Cardiac fibroblast (primary cell): Measurements from ENCODE around the gene FAM222B.
"Not testable (repeated sequence)": the region's sequence is repeated elsewhere in the genome, so short reads cannot be mapped to it uniquely, and the experiment has no call there.

ENCODE experiments used
- DNase-seq, 2 donors: peaks; one replicate each; pipeline versions ENCODE4 v3.0.0 to v3.0.0-alpha.2; 2010; ENCODE audit warnings: low read depth in 2 of 2
- H3K4me3 ChIP-seq, 2 donors: replicated peaks in 1 of 2; 1 replicate in 1 of 2; 2 replicates in 1 of 2; pipeline ENCODE4 v1.5.1; 2011; ENCODE audit warnings: low read depth in 2 of 2, low read length in 2 of 2, mild to moderate bottlenecking in 2 of 2, moderate library complexity in 1 of 2
- TF ChIP-seq, protein P1 (sequence below): IDR thresholded peaks from one replicate; pipeline ENCODE4 v1.5.1; 2011; ENCODE audit warnings: low read depth, mild to moderate bottlenecking, low read length, inconsistent platforms

The FAM222B gene

DNA sequence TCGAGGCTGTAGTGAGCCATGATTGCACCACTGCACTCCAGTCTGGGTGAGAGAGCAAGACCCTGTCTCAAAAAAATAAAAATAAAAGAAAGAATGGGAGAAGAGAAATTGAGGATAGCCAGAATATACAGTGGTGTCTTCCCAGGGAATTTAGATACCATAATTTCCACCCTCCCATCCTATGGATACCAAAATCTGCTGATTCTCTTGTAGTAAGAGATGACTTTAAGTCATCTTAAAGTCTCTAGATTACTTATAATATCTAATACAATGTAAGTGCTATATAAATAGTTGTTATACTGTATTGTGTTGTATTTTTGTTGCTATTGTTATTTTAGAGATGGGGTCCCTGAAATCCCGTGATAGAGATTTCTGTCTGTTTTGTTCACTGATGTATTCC lies 10.7 kb upstream of the FAM222B start:
- TF ChIP-seq, protein P1, sequence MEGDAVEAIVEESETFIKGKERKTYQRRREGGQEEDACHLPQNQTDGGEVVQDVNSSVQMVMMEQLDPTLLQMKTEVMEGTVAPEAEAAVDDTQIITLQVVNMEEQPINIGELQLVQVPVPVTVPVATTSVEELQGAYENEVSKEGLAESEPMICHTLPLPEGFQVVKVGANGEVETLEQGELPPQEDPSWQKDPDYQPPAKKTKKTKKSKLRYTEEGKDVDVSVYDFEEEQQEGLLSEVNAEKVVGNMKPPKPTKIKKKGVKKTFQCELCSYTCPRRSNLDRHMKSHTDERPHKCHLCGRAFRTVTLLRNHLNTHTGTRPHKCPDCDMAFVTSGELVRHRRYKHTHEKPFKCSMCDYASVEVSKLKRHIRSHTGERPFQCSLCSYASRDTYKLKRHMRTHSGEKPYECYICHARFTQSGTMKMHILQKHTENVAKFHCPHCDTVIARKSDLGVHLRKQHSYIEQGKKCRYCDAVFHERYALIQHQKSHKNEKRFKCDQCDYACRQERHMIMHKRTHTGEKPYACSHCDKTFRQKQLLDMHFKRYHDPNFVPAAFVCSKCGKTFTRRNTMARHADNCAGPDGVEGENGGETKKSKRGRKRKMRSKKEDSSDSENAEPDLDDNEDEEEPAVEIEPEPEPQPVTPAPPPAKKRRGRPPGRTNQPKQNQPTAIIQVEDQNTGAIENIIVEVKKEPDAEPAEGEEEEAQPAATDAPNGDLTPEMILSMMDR, result no peak
- H3K4me3 ChIP-seq, result no peak overlapping the region
- DNase-seq, result no peak

DNA sequence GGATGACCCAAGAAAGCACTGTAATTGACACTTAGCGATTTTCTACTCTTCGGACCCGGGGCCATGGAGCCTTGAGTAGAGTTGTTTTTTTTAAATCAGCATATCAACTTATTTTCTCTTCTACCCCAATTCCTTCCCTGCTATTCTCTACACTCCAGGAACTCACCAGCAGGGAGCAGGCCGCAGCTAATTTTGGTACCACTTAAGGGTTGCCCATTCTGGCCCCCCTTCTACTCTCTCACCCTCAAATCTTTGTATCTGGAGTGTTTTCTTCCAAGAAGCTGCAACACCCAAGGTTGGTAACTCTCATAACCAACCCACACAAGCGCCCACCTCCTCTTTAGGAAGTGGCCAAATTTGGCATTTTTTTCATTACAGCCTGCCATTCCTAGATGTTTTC lies 6.7 kb upstream of the FAM222B start:
- peak in 1 of 2 donors; percentile 22 for DNase-seq
- no peak overlapping the region for H3K4me3 ChIP-seq
- TF ChIP-seq, protein P1, result no peak

DNA sequence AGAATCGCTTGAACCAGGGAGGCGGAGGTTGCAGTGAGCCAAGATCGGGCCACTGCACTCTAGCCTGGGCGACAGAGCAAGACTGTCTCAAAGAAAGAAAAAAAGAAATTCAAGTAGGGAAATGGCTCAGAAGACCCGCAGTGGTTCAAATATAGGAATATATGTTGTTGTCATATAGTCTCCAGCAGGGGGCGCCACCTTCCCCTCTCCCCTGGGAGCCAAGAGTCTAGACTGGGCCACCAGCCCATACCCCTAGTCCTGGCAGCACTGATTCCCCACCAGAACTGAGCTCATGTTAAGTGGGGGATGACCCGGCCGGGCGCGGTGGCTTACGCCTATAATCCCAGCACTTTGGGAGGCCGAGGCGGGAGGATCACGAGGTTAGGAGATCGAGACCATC lies 6.1 kb upstream of the FAM222B start:
- DNase-seq, result peak in 1 of 2 donors; percentile 15
- not testable (repeated sequence) for H3K4me3 ChIP-seq
- TF ChIP-seq, protein P1, result peak; percentile 35

DNA sequence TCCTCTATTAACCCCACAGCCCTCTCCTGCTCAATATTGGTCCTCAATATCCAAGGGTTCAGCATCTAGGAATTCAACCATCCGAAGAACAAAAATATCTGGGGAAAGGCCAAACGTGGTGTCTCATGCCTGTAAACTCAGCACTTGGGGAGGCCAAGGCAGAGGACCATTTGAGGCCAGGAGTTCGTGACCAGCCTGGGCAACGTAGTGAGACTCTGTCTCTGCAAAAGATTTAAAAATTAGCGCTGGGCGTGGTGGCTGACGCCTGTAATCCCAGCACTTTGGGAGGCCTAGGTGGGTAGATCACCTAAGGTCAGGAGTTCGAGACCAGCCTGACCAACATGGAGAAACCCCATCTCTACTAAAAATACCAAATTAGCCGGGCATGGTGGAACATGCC lies 4.1 kb upstream of the FAM222B start:
- DNase-seq, result not testable (repeated sequence)

DNA sequence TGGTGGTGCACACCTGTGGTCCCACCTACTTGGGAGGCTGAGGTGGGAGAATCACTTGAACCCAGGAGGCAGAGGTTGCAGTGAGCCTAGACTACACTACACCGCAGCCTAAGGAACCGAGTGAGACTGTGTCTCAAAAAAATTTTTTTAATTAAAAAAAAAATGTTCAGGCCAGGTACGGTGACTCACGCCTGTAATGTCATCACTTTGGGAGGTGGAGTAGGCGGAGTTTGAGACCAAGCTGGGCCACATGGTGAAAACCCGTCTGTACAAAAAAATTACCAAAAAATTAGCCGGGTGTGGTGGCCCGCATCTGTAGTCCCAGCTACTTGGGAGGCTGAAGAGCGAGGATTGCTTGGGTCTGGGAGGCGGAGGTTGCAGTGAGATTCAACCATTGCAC lies 3.6 kb upstream of the FAM222B start:
- no peak overlapping the region for H3K4me3 ChIP-seq
- no peak for DNase-seq
- TF ChIP-seq, protein P1, result no peak

More for the DNA sequence above, 4.1 kb upstream of the FAM222B start:
- not testable (repeated sequence) for H3K4me3 ChIP-seq

DNA sequence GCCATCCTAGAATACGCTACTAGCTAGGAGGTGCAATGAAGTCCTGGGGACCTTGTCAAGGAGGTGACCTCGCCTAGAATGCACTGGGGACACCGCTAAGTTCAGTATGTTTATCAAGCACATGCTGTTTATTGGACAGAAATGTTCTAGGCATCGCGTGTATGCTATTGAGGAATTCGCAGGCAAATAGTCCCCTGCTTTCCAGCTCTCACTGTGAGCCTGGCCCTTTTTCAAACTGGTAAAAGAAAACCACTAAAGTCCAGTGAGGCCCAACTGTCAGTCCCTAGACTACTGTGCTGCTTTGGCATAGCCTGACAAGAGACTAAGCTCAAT lies 1.2 kb upstream of the FAM222B start:
- TF ChIP-seq, protein P1, result no peak
- no peak for DNase-seq
- H3K4me3 ChIP-seq, result no peak overlapping the region

DNA sequence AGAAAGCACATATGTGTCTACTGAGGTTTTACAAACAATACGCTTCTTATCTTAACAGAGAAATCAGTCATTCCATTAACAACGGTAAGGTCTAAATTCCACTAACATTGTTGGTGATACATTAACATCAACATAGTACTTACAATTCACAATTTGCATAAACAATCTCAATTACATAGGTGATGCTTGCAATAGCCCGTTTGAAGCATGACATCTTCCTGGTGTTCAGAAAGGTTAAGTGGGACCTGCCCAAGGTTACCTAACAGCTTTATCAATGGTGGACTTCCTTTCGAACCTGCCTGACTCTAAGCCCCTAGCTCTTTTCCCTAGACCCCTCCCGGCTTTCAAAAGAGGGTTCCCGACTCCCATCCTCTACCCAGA lies 699 bp downstream of the FAM222B start:
- peak overlapping the region; percentile 67 to 94 for H3K4me3 ChIP-seq
- TF ChIP-seq, protein P1, result no peak
- peak in 1 of 2 donors; percentile 7 for DNase-seq

DNA sequence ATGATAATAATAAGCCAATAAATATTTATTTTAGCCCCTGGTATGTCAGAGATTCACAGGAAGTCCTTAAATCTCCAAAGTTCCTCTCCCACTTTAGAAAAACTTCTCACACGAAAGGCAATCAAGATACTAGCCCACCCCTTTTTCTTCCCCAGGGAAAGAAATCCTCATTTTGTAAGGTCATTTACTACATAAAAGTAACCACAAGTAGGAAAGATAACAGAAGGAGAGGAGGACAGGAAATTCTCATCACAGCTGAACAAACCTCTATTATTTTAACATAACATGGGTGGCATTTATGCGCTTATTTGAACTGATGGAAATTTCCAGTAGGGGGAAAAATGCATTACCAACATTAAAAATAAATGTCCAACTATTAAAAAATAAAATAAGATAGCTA lies 3.4 kb downstream of the FAM222B start:
- peak in 1 of 2 donors; percentile 25 for DNase-seq
- TF ChIP-seq, protein P1, result no peak
- H3K4me3 ChIP-seq, result no peak overlapping the region

DNA sequence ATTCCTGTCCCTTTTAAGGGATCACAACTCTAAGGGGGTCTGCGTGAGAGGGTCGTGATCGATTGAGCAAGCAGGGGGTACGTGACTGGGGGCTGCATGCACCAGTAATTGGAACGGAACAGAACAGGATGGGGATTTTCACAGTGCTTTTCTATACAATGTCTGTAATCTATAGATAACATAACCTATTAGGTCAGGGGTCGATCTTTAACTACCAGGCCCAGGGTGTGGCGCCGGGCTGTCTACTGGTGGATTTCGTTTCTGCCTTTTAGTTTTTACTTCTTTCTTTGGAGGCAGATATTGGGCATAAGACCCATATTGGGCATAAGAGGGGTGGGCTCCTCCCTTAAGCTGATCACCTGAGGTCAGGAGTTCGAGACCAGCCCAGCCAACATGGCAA lies 6.0 kb downstream of the FAM222B start:
- H3K4me3 ChIP-seq, DNase-seq: not testable (repeated sequence)
